ENCODE results near the gene KSR2. TPM values are rescaled to one million over a fixed set of nuclear protein-coding genes. Genes with fewer than 3 reads are reported as not detected.

Gene KSR2
- total RNA-seq, 1 experiment from 2014 or later, result 1.3 TPM

DNA sequence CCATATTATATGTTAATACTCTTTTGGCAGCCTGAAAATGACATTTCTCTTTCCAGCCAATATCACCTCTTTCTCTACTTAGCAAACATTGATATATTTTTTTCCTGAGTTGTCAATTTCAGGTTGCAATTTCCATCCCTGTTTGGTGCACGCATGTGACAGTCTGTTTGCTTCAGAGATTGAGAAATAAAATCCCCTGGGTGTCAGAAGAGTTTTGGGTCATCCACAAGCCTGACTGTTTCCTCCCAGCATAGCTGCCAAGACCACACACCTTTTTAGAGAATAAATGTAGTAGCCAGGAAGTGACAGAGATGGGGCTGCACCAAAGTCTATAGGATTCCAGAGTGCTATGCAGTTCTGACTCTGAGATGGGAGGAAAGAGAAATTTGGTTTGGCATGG lies 462.5 kb downstream of the KSR2 start:
- no peaks in the 10 kb centered on the region for H3K4me1 ChIP-seq (ENCODE audit: insufficient read depth, low read length)
- no peak overlapping the region for H3K4me3 Mint-ChIP-seq
- H3T11ph ChIP-seq (ENCODE audit: low read length), result no peak overlapping the region
- no peaks in the 10 kb centered on the region for H3K9me3 ChIP-seq (ENCODE audit: control insufficient read depth, low read depth, low read length)
- no peak overlapping the region for H2BK20ac ChIP-seq (ENCODE audit: low read depth, low read length, poor library complexity, severe bottlenecking)
- no peak overlapping the region for H3K9ac ChIP-seq (ENCODE audit: extremely low read depth, insufficient read length, low read length)
- H4K91ac ChIP-seq (ENCODE audit: insufficient read length, low read depth, low read length), result no peak overlapping the region
- no peaks in the 10 kb centered on the region; the same call in 1 of the 2 replicates for H3K27me3 Mint-ChIP-seq (ENCODE audit: low read depth)
- no peak overlapping the region for H2BK15ac ChIP-seq (ENCODE audit: low read depth, low read length)
- no peak for DNase-seq
- H4K20me1 ChIP-seq (ENCODE audit: control insufficient read depth, insufficient read depth, insufficient read length), result no peaks in the 10 kb centered on the region
- H4K8ac ChIP-seq (replicated peaks; ENCODE audit: insufficient read length, low read depth, low read length), result no peak overlapping the region
- H2BK120ac ChIP-seq (ENCODE audit: low read depth, low read length, poor library complexity, severe bottlenecking), result no peak overlapping the region
- H3K79me2 ChIP-seq (ENCODE audit: insufficient read depth, low read length), result no peaks in the 10 kb centered on the region
- WGBS (ENCODE audit: extremely low coverage, insufficient read length, low lambda C conversion rate), result no CpG with 5 or more reads among the region's 1 CpG
- no peak overlapping the region for H3K27ac Mint-ChIP-seq
- H3K18ac ChIP-seq (ENCODE audit: insufficient read length, low read depth, low read length), result no peak overlapping the region
- no peaks in the 10 kb centered on the region; a peak in 1 of 4 replicates for H3K4me1 Mint-ChIP-seq
- H3K23ac ChIP-seq (ENCODE audit: insufficient read length, low read depth, low read length), result no peak overlapping the region
- H3K36me3 Mint-ChIP-seq (ENCODE audit: insufficient read depth in 1 of 3, low read depth in 3 of 3), result no peaks in the 10 kb centered on the region; a peak in 1 of 7 replicates
- no peak overlapping the region for H2BK12ac ChIP-seq (ENCODE audit: insufficient read length, low read depth, low read length)
- H3K56ac ChIP-seq (ENCODE audit: insufficient read length, low read depth, low read length), result no peak overlapping the region
- H2BK5ac ChIP-seq (ENCODE audit: insufficient read length, low read length), result no peak overlapping the region
- H3K4me2 ChIP-seq (ENCODE audit: insufficient read depth, insufficient read length, low read length), result no peak overlapping the region
- TF ChIP-seq, protein P1, sequence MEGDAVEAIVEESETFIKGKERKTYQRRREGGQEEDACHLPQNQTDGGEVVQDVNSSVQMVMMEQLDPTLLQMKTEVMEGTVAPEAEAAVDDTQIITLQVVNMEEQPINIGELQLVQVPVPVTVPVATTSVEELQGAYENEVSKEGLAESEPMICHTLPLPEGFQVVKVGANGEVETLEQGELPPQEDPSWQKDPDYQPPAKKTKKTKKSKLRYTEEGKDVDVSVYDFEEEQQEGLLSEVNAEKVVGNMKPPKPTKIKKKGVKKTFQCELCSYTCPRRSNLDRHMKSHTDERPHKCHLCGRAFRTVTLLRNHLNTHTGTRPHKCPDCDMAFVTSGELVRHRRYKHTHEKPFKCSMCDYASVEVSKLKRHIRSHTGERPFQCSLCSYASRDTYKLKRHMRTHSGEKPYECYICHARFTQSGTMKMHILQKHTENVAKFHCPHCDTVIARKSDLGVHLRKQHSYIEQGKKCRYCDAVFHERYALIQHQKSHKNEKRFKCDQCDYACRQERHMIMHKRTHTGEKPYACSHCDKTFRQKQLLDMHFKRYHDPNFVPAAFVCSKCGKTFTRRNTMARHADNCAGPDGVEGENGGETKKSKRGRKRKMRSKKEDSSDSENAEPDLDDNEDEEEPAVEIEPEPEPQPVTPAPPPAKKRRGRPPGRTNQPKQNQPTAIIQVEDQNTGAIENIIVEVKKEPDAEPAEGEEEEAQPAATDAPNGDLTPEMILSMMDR (conservative IDR thresholded peaks at IDR 0.05), result no peak
- H3K27ac ChIP-seq (ENCODE audit: insufficient read length, low read depth, low read length), result no peak overlapping the region
- no peaks in the 10 kb centered on the region for H3K79me1 ChIP-seq (ENCODE audit: insufficient read depth, low read depth, low read length, poor library complexity, severe bottlenecking)
- no peaks in the 10 kb centered on the region for H3K9me3 Mint-ChIP-seq
- no peak overlapping the region for H2AK5ac ChIP-seq (ENCODE audit: insufficient read length, low read length)
- no peak overlapping the region for H4K5ac ChIP-seq (ENCODE audit: insufficient read length, low read depth, low read length)
- H2AFZ ChIP-seq (ENCODE audit: low read length), result no peak overlapping the region
- H3K4ac ChIP-seq (ENCODE audit: low read depth, low read length), result no peak overlapping the region
- no peaks in the 10 kb centered on the region for H3K23me2 ChIP-seq (ENCODE audit: insufficient read length, low read depth, low read length, poor library complexity, severe bottlenecking)
- H3K14ac ChIP-seq (ENCODE audit: insufficient read depth, low read length), result no peak overlapping the region
- no peaks in the 10 kb centered on the region for H3K27me3 ChIP-seq (ENCODE audit: insufficient read depth, low read length)

All from H9 (cell line).